Esophagus squamous epithelium (tissue), 4 donors: ENCODE results near the gene FMNL1.

Experiments used
- CTCF ChIP-seq, 6 experiments: fragments of 450-650 bp in 4 of 6; fragments of 200-600 bp in 2 of 6; sonication (generic) in 2 of 6; IDR thresholded peaks; one replicate each; pipeline ENCODE4 v1.5.1; 2016 to 2019; ENCODE audit warnings: antibody characterized with exemption in 6 of 6, mild to moderate bottlenecking in 4 of 6, moderate library complexity in 4 of 6
- POLR2A ChIP-seq, 4 donors: fragments of 450-650 bp; IDR thresholded peaks; one replicate each; pipeline ENCODE4 v1.6.1; 2017; ENCODE audit warnings: antibody characterized with exemption in 4 of 4, mild to moderate bottlenecking in 4 of 4, moderate library complexity in 3 of 4

- TF ChIP-seq CTCF (IDR thresholded peaks at IDR 0.05) (peak in 5 of 6 experiments; percentile 19 to 55 (median 39)), POLR2A (IDR thresholded peaks at IDR 0.05) (no peak)
Measured at GRCh38 chr17:45270828-45271418, 49.2 kb downstream of the FMNL1 start.
